ENCODE results near the gene NEDD4L.

NEDD4L gene

DNA sequence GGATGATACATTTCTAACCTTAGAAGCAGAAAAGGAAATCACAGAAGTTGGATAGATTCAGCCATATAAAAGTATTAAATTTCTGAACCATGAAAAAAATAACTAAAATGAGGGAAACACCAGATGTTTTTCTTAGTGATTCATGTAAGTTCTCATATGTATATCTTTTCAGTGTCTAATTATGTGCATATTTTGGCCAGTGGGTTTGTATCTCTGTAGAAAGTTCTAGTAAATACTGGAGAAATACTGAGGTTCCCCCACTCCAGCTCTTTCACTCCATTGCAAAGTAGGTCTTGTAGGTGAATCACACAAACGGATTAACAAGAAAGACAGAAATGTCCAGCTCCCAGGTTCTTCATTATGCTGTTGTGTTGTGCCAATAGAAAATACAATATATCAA, 222.3 kb downstream of the NEDD4L start:
- no peak overlapping the region for H3K4me3 ChIP-seq (ENCODE audit: low read depth, low read length)
- TF ChIP-seq, protein P1, sequence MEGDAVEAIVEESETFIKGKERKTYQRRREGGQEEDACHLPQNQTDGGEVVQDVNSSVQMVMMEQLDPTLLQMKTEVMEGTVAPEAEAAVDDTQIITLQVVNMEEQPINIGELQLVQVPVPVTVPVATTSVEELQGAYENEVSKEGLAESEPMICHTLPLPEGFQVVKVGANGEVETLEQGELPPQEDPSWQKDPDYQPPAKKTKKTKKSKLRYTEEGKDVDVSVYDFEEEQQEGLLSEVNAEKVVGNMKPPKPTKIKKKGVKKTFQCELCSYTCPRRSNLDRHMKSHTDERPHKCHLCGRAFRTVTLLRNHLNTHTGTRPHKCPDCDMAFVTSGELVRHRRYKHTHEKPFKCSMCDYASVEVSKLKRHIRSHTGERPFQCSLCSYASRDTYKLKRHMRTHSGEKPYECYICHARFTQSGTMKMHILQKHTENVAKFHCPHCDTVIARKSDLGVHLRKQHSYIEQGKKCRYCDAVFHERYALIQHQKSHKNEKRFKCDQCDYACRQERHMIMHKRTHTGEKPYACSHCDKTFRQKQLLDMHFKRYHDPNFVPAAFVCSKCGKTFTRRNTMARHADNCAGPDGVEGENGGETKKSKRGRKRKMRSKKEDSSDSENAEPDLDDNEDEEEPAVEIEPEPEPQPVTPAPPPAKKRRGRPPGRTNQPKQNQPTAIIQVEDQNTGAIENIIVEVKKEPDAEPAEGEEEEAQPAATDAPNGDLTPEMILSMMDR (IDR thresholded peaks at IDR 0.05; ENCODE audit: low read depth, low read length, missing control alignments) = no peak
- DNase-seq (ENCODE audit: low read depth) = no peak

DNA sequence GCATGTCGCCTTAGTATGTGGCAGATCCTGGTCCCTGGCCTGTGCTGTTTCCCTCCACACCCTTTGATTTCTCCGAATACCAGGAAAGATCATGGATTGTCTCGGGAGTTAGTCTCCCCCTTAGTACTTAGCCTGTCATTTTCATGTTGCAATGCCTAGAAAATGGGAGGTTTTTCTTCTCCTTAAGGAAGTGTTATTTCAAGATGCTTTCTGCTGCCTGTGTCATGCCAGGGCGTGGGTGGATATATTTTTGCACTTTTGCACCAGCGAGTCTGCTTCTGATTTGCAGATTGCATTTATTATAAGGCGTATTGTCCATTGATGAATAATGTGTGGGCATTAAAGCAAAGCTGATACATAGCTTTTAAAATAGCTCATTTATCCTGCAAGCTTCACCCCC, 223.5 kb downstream of the NEDD4L start:
- no peak overlapping the region for H3K4me3 ChIP-seq (ENCODE audit: low read depth, low read length)
- DNase-seq (ENCODE audit: low read depth) = no peak
- TF ChIP-seq, protein P1 (IDR thresholded peaks at IDR 0.05; ENCODE audit: low read depth, low read length, missing control alignments) = no peak

DNA sequence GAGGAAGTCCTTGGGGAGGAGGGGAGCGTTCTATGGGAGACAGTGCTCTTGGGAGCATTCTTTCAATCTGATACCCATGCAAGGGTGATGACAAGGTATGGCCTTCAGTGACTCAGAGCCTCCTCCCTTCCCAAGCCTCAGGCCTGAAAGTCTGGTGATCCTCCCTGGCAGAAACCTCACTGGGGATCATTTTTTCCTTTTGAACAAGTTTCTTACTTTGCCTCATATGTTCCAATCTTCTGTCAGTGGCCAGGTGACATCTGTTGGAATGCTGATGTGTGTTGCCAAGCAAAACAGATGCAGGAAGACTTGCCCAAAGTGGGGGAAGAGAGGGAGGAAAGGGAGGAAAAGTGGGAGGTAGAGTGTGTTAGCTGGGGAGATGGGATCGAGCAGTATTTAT, 224.8 kb downstream of the NEDD4L start:
- H3K4me3 ChIP-seq (ENCODE audit: low read depth, low read length) = no peak overlapping the region
- TF ChIP-seq, protein P1 (IDR thresholded peaks at IDR 0.05; ENCODE audit: low read depth, low read length, missing control alignments) = no peak
- no peak for DNase-seq (ENCODE audit: low read depth)

DNA sequence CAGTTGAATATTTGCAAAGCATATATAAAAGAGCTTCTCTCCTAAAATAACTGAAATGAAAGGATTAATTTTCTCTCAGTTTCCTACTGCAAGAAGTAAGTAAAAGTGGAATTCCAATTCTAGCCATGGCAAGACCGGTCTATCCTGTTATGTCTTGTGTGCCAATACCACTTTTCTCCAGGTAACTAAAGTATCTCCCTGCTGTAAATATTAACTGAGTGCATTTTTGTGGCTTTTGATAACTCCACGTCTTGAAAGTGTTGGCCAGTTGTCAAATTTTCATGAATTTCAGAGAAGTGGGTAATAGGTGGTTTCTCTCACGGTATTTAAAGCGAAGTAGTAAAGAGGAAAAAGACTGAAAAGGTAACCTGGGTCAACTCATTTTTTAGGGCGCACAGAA, 225.9 kb downstream of the NEDD4L start:
- H3K4me3 ChIP-seq (ENCODE audit: low read depth, low read length) = no peak overlapping the region
- TF ChIP-seq, protein P1 (IDR thresholded peaks at IDR 0.05; ENCODE audit: low read depth, low read length, missing control alignments) = no peak

DNA sequence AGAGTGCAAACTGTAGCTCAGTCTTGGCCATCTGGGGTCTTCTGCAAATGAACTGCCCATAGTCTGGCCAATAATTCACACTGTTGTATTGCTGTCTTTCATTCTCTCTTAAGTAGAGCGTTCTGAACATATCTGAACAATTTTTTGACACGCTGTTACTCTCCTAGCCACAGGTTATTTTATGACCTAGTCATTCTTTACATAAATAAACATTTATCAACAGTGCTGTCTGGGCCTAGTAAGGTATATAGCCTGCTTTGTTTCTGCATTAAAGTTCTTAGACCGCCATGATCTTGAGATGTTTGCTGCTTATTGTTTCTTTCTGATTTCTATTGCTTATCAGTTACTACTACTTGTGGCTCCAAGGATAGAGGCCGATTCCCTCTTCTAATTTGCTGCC, 226.4 kb downstream of the NEDD4L start:
- no peak overlapping the region for H3K4me3 ChIP-seq (ENCODE audit: low read depth, low read length)
- DNase-seq (ENCODE audit: low read depth) = no peak
- TF ChIP-seq, protein P1 (IDR thresholded peaks at IDR 0.05; ENCODE audit: low read depth, low read length, missing control alignments) = no peak

More for the DNA sequence above, 225.9 kb downstream of the NEDD4L start:
- no peak for DNase-seq (ENCODE audit: low read depth)

DNA sequence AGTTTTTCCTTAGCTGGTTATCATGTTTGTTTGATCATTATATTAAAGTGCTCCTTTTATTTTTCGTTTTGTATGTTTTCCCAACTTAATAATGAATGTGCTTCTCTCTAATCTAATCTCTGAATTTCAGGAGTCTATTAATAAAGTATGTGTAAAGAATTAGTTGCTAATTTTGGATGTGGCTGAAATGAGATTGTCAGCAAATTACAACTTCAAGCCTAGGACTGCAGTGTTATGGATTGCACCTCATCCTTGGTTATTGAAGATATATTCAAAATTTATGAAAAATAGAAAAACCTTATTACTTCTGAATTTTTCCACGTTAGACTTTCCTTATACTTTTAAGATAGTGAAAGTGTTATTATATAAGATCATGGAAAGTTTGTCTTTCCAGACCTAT, 227.7 kb downstream of the NEDD4L start:
- TF ChIP-seq, protein P1 (IDR thresholded peaks at IDR 0.05; ENCODE audit: low read depth, low read length, missing control alignments) = no peak

DNA sequence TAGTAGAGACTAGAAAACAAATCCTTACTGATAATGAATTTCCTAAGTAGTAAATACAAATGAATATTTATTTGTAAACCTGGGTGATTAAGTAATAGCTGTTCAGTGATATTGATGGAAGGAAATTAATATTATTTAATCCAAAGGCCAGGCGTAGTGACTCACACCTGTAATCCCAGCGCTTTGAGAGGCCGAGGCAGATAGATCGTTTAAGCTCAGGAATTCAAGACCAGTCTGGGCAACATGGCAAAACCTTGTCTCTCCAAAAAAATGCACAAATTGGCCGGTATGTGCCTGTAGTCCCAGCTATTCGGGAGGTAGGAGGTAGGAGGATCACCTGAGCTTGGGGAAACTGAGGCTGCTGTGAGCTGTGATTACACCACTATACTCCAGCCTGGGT, 228.2 kb downstream of the NEDD4L start:
- TF ChIP-seq, protein P1 (IDR thresholded peaks at IDR 0.05; ENCODE audit: low read depth, low read length, missing control alignments) = no peak
- no peak overlapping the region for H3K4me3 ChIP-seq (ENCODE audit: low read depth, low read length)
- no peak for DNase-seq (ENCODE audit: low read depth)

More for the DNA sequence above, 227.7 kb downstream of the NEDD4L start:
- H3K4me3 ChIP-seq (ENCODE audit: low read depth, low read length) = no peak overlapping the region
- DNase-seq (ENCODE audit: low read depth) = no peak
